NCI-H2196 (cell line): ENCODE data around the gene CWF19L2.
A peak's percentile ranks its signal among the peaks of the same experiment; 100 is the strongest.
"Not testable (repeated sequence)": the region's sequence is repeated elsewhere in the genome, so short reads cannot be mapped to it uniquely, and the experiment has no call there.

Experiments used
- DNase-seq: peaks from one replicate; lab custom pipeline; 2025; ENCODE audit not compliant: unreplicated experiment; lab: John Stamatoyannopoulos, UW

CWF19L2 gene

DNA sequence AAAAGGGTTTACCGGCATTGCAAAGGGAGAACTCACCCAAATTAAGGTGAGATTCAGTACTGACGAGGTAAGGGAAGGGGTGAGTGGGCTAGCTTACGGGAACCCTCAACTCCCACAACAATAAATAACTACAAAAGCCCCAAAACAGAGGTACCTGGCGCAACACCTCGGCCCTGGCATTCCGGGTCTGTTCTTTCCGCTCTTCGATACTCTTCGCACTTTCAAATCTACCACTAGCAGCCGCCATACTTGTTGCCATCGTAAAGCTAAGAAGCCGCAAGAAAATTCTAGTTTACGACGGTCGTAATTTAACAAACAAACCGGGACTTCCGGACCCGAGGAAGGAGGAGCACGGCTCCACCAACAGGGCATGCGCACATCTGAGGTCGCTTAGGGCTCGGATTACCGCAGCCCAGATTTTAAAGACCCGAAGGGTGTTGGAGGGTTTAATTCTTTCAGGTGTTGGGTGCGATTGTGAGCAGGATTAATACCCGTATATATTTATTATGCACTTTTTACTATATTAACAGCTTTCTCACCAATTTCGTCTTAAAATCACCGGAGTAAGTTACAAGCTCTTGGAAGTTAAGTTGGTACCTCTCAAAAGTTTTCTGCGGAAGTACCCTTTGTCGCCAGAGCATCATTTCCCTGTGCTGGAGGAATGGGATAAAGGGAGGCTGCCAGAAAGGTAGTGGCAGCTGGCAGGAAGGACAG is at the start of gene CWF19L2:
Gene CWF19L2, minus strand, starts transcription at position 268 of the 714 bp plus-strand sequence. Its CDS starts 9 bp downstream, at position 259.
- peak; percentile 94 for DNase-seq

DNA sequence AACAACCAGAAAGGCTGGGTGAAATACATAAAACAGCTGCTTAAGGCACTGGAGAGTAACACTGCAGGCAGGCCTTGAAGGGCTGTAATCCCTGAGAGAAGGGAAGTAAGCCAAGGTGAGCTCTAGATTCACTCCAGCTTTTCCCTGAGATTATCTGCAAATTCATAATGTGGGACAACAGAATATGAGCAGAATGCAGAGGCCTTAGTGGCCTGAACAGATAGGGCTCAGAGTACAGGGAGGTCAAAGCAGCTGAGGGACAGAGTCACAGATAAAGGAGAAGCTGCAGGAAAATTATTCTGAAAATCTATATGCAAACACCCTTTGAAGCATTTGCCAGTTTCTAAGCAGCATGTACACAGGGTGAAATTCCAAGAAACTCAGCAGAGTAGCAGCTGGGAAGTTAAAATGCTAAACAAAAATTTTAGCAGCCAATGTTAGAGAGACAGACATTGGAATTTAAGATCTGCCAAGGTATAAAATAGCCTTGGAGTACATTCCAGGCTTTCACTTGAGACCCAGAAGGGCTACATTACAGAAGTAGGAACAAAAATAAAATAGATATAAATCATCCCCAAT is 48.1 kb upstream of the CWF19L2 start:
- DNase-seq, result no peak

- DNase-seq, result no peak
These were observed 47.4 kb upstream of the CWF19L2 start for GRCh38 chr11:107504981-107505380.

GRCh38 chr11:107501713-107502112 is 44.1 kb upstream of the CWF19L2 start:
- no peak for DNase-seq

DNA sequence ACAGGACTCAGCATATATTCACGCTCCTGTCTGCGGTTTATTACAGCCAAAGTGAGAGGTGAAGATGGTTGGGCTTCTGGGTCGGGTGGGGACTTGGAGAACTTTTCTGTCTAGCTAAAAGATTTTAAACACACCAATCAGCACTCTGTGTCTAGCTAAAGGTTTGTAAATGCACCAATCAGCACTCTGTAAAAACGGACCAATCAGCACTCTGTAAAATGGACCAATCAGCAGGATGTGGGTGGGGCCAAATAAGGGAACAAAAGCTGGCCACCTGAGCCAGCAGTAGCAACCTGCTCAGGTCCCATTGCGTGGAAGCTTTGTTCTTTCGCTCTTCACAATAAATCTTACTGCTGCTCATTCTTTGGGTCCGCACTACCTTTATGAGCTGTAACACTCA is 39.7 kb upstream of the CWF19L2 start:
- not testable (repeated sequence) for DNase-seq

GRCh38 chr11:107496011-107496410 is 38.4 kb upstream of the CWF19L2 start:
- DNase-seq, result no peak

GRCh38 chr11:107494055-107494454 is 36.4 kb upstream of the CWF19L2 start:
- DNase-seq, result no peak

GRCh38 chr11:107493117-107493516 is 35.5 kb upstream of the CWF19L2 start:
- DNase-seq, result no peak

DNA sequence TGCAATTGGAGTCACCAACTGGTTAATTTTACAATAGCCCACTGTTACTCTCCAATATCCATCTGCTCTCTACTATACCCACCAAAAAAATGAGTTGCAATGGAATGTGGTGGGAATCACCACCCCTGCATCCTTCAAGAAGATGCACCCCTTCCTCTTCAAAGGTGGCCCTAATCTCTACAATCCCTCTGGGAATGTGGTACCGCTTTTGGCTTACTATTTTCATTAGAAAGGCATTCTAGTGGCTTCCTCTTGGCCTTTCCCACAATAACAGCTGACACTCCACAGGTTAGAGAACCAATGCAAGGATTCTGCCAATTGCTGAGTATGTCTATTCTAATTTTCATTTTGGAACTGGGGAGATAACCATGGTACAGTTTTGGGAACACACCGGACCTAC is 33.2 kb upstream of the CWF19L2 start:
- no peak for DNase-seq

DNA sequence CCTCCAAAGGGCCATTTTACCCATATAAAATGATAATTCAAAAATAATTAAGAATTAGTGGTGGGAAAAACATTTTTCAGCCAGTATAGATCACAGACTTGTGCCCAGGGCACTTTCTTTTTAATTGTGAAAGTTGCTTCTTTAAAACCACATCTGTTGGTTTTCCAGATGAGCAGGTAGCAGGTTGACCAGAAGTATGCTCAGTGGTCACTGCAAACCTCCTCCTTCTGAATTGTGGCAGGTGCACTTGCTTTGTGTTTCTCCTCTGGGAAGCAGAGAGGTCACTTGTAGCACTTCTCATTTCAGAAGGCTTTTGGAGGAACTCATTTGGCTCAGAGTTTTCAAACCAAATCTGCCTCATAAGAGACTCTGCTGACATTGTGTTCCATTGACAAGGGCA is 24.6 kb upstream of the CWF19L2 start:
- DNase-seq, result no peak

- DNase-seq, result no peak
These were observed 21.3 kb upstream of the CWF19L2 start for GRCh38 chr11:107478922-107479321.

DNA sequence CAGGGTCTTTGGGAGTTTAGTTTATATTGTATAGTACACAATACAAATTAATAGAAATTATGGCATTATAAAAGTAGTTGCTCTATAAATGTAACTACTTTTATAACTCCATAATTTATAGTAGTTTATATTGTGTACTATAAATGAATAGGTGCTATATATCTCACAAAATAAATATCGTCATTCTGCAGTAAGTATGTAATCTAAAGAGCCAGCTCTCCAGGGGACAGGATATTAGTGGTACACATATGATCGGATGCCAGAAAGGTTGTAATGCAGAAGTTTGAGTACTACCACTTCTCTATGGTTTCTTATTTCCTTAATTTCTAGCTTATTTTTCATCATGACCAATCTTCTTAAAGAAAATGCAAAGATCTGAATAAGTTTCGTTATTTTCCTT is 20.2 kb upstream of the CWF19L2 start:
- DNase-seq, result no peak

DNA sequence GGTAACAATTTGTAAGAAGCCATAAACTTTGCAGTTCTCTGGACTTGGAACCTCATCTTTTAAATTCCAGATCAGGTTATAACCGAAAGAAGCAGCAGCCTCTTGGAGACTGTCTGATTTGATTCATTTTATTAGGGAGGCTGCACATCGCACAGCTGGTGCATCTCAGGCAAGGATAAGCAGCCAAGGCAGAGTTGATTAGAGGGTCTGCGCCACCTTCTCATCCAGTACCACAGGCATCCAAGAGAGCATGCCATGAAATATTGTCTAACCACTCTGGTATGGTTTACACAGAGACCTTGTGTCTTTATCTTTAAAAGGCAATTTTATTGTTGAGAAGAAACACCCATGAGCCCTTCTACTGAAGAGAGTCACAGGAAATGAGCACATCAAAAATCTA is 16.2 kb upstream of the CWF19L2 start:
- no peak for DNase-seq

- no peak for DNase-seq
These were observed 15.3 kb upstream of the CWF19L2 start for GRCh38 chr11:107472966-107473365.

GRCh38 chr11:107468596-107468995 is 11.0 kb upstream of the CWF19L2 start:
- DNase-seq, result peak; percentile 4

DNA sequence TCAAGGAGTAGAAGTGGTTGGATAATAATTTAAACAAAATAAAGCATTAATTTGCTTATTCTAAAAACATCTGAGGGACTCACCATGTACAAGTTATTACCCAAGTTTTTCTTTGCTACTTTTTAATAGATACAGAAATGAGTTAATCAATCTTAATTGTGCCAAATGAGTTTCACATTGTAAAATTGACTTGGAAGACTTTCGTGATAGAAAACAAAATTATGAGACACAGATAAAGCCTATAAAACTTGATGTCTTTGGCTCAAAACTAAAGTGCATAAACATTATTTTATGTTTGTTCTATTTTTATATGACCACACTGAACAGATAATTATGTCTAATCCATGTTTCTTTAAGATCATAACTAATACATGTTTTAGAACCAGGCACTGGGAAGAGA is 10.1 kb upstream of the CWF19L2 start:
- no peak for DNase-seq

GRCh38 chr11:107466275-107466866 is 8.7 kb upstream of the CWF19L2 start:
- not testable (repeated sequence) for DNase-seq

GRCh38 chr11:107457205-107457557 is 444 bp downstream of the CWF19L2 start:
- no peak for DNase-seq

- no peak for DNase-seq
These were observed 3.9 kb downstream of the CWF19L2 start for GRCh38 chr11:107453594-107454286.

DNA sequence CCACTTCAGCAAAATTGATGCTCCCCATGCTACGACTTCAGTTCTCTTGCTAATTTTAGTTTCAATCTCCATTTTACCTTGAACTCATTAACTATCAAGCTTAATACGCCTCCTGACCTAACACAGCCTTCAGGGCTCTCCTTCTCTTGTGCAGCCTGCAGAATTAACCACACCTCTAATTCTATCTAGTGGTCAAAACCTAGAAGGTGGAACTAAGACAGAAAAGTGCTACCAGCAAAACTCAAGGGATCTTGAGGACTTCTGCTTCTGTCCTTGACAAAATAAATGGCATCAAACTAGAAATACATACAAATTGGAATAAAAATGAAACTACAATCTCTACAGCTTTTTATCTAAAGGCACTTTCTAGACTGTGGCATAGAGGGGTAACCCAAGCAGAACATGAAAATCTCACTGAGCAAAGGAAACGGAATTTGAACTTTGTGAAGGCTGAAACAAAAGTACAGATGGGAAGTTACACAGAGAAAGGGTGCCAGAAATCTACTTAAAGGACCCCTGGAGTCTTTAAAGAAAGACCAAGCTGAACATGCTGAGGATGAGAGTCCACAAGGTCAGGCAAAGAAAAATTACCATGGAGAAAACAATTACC is 10.7 kb downstream of the CWF19L2 start:
- DNase-seq, result no peak

- DNase-seq, result no peak
These were observed 14.9 kb downstream of the CWF19L2 start for GRCh38 chr11:107442715-107443215.
